Left hindlimb (tissue), 1 donor: ENCODE measurements around the gene FANCC.
"Not testable (repeated sequence)": the region's sequence is repeated elsewhere in the genome, so short reads cannot be mapped to it uniquely, and the experiment has no call there.

Source experiments
- DNase-seq: peaks from one replicate; pipeline ENCODE4 v3.0.0-alpha.2; 2018

FANCC gene

DNA sequence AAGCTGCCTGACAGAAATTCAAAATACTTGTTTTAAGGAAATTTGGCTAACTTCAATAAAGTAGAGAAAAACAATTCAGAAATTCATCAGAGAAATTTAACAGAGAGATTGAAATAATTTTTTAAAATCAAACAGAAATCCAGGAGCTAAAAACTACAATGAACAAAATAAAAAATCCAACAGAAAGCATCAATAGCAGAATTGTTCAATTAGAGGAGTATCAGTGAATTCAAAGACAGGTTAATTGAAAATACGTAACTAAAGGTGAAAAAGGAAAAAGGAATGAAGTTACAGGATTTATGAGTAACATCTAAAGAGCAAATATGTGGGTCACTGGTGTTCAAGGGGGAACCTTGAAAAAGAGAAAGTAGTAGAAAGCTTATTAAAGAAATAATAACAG lies 36.8 kb downstream of the FANCC start:
- DNase-seq: no peak

DNA sequence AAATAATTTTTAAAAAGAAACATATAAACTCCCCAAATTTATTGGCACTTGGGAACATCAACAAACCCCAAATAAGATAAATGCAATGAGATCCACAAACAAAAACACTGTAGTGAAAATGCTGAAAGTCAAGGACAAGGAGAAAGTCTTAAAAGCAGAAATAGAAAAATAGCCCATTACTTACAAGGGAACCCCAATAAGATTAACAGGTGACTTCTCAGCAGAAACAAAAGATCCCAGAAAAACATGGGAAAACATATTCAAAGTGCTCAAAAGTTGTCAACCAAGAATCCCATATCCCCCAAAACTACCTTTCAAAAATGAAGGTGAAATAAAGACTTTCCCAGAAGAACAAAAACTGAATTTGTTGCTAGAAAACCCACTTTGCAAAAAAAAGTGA lies 40.0 kb downstream of the FANCC start:
- no peak for DNase-seq

DNA sequence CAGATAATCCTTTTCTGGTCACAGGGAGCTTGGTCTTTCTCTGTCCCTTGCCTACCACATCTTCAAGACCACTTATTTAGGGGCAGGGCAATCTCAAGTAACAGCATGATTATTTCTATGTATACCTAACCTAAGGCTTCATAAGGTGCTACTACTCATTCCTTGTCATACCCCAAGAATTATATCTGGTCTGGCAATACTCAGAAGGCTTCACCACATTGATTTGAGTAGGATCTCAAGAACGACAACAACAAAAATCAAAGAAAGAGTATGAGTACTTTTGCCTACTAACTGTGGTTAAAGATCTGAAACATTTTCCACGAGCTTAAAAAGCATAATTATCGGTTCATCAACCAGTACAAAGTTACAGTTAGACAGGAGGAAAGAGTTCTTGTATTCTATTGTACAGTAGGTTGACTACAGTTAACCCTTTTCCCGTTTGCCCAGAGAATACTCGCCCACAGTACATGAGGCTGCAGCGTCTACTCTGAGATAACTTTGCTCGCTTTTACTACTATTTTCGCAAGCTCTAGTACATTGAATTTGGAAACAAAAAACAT lies 41.0 kb downstream of the FANCC start:
- DNase-seq: no peak

DNA sequence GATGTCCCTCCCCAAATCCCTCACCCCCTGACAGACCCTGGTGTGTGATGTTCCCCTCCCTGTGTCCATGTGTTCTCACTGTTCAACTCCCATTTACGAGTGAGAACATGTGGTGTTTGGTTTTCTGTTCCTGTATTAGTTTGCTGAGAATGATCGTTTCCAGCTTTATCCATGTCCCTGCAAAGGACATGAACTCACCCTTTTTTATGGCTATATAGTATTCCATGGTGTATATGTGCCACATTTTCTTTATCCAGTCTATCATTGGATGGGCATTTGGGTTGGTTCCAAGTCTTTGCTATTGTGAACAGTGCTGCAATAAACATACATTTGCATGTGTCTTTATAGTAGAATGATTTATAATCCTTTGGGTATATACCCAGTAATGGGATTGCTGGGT lies 43.3 kb downstream of the FANCC start:
- DNase-seq: not testable (repeated sequence)

DNA sequence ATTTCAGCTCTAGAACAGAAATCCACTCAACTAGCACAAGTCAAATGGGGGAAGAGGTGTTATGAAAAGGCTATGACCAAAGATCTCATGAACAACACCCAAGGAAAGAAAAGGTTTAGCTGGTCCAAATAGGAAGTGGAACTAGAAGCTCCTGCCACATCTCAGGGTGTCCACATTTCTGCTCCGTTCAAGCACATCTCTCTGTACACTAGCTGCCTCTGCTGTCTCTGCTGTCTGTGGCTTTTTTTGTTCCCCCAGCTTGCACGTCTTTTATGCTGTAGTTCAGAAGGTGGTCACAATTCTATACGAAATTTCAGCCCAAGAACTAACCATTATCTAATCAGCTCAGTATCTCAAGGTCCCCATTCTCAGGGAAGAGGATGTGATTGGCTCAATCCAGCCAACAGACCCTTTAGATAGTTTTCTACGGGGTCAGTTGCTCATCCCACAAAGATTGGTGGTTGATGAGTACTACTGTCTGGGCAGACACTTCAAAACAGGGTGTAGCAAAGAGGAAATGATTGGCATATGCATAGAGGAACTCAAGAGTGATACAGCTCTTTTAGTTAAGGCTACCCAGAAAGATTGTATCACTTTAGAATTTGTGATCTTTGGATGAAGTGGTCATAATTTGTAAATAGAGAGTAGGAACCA lies 44.0 kb downstream of the FANCC start:
- DNase-seq: no peak

DNA sequence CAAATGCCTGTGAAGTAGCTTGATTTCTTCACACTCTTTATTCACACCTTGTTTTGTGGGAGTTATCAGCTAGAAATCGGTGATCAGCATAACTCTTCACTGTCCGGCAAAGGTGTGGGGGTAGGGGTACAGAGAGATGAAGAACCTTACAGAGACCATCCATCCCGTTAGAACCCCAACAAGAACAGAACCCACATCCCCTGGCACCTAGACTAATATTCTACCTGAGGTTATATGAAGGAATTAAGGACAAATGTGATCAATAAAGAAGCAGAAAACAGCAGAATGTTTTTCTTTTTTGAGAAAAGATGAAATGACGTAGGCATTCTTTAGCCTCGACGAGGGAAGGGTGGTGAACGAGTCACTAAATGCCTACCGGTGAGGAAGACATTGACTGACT lies 44.7 kb downstream of the FANCC start:
- DNase-seq: no peak

DNA sequence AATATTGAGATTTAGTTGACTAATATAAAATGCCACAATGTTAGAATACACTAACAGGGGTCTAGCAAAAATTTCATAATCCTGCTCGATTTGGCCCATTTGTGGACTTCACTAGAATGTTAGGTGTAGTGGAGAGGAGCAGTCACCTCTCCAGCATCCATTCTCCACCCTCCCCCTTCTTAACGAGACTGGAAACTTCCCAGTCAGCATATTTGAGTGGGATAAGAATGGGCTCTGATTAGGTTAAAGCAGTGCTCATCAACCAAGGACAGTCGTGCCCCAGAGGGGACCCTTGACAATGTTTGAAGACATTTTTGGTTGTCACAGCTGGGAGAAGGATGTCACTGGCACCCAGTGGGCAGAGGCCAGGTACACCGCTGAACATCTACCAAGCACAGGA lies 46.7 kb downstream of the FANCC start:
- DNase-seq: no peak

DNA sequence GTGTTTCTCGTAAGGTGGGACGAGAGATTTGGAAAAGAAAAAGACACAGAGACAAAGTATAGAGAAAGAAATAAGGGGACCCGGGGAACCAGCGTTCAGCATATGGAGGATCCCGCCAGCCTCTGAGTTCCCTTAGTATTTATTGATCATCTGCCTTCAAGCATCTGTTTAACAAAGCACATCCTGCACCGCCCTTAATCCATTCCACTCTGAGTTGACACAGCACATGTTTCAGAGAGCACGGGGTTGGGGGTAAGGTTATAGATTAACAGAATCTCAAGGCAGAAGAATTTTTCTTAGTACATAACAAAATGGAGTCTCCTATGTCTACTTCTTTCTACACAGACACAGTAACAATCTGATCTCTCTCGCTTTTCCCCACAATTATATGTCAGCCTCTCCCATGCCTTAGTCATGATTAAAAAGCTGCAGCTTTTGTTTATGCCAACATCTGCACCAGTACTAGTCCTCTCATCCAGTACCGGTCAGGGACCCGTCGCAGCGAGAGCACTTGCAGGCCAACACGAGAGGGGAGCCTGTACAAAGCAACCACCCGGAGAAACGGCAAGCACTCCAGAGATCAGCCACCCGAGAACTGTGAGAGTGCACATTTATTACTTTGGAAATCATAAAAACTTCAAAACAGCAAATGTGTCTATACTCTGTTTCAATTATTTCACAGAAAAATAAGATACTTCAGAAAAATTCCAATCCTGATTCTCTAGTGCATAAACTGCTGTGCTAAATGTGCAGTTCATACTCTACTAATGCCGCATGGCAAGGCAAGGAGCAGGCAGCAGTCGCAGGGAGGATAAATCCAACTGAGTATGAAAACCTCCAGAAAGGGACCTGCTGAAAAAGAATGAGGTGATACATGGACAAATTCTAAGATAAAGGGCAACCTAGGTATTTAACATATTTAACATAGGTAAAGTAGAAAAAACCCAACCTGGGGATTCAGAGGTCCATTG lies 47.4 kb downstream of the FANCC start:
- not testable (repeated sequence) for DNase-seq

DNA sequence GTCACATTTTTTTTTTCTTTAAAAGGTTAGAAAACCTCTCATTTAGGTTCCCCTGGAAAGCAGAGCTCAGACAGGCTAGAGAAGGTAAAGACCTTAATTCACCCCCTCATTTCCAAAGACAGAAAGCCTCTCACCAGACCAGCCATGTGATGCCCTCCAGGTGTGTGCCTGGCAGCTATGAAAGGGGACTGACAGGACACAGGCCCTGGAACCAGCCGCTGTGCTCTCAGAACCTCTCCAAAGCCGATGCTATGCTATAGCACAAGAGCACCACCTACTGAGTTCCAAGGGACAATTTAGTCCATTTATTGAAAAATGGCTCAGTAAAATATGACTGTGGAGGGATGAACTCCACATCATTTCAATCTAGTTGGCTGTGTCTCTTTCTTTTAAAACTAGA lies 48.8 kb downstream of the FANCC start:
- no peak for DNase-seq

DNA sequence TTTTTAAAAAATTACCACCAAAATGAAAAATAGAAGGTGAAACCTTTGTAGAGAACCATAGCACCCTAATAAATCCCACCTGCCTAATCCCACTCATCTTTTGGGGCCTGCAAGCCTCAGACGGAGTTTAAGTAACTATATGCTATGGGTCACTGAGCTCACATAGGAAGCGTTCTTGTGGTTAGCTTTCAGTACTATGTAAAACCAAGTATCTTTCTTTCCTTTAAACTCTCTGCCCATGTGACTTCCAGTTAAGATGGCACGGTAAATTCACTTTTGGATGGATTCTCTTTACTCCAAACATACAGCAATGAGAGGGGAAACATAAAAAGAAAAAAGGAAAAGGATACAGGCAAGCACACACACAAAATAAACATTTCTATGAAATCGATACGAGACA lies 50.9 kb downstream of the FANCC start:
- DNase-seq: no peak

DNA sequence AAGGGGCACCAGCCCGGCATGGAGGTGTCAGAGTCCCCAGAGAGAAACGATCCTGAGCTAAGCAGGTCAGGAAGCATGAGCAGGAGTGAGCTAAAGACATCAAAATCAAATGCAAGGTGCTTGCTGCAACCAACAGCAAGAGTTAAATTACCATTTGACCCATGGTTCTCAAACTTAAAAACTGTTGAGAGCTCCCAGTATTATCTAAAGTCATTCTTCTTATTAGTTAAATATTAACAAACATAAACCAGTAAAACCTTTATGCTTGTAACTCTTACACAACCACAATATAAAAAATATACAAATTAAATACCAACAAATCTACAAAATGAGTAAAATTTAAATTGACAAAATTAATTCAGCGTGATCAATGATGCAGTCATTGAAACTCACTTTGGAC lies 51.5 kb downstream of the FANCC start:
- no peak for DNase-seq

DNA sequence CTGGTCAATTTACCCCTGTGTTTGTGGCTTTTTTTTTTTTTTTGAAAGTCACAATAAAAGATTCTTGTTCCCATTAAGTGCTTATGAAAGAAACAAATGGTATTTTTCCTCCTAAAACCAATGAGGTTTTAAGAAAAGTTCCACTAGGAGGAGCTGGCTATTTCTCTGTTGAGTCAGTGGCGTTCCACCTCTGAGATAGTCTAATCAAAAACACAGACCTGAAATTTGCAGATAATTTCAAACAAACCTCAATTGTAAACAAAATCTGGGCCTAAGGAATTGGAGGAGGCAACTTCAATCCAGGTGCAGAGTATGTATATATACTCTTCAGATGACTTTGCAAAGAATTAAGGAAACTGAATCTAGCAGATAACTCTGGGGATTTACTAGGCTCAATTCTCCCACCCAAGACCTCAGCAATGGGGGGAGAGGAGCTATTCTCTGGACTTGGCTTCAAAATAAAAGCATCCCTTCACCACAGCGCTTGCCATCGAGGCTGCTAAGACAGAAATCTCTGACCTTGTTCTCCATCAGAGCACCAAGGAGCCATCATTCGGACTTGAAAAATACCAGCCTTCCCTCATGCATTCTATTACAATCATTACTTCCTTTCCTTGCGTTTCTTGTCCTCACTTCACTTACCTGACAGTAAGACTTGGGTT lies 52.4 kb downstream of the FANCC start:
- DNase-seq: no peak

DNA sequence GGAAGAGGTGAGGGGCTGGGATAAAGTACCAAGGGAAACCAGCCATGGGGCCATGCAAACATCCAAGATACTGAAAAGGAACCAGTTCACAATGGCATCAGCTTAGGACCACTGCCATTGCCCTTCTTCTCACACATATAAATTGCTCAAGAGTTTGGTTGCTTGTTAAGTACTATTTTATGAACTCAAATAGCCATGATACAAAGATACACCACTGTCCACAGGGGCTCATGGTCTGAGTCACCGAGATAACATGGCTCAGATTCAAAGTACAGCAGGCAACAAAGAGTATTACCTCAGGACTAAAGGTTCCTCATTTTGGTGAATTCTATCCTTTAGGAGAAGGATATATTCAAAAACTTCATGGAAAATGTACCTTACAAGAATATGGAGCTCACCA lies 55.6 kb downstream of the FANCC start:
- no peak for DNase-seq

DNA sequence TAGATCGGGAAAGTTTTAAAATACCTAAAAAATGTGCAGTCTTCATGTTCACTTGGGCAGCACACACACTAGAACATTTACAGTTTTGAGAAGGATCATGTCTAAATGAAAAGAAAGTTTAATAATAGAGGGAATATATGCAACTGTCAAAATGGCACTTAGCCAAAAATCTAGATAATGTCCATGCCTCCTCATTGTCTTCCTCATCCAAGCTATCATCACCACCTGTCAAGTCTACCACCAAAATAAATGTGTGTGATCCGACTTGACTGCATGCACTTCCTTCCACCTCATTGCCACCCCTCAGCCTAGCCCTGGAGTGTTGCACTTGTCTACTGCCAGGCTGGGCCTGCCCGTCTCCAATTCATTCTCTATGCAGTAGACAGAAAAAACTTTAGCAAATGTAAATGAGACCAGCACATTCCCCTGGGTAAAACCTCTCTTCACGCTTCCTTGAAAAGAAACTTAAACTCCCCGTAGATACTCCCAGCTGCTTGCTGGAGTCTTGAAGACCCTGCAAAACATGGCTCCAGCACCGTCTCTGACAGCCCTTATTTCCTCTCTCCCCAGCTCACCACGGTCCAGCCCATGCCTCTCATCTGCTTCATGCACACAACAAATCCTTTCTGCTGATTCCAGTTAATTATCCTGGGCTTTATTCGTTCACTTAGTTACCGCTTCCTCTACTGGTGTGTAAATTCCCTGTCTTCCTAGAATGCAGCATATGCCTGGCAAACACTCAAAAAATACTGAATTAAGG lies 66.9 kb downstream of the FANCC start:
- DNase-seq: no peak

DNA sequence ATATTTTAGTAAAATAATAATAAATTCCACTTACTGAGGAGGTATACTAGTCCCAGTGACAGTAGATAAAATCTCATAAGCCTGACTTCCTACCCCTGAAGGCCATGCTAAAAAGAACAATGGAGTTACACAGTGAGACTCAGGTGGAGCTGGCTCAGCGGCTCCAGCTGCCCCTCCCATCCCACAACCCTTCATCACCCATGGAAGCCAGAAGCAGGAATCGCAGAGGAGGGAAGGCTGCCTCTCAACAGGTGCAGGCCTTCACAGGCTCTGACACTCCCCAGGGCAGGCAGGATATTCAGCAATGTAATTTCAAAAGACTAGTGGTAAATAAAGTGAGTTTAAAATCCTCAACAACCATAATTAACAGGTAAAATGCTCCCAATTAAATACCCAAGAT lies 67.5 kb downstream of the FANCC start:
- no peak for DNase-seq

DNA sequence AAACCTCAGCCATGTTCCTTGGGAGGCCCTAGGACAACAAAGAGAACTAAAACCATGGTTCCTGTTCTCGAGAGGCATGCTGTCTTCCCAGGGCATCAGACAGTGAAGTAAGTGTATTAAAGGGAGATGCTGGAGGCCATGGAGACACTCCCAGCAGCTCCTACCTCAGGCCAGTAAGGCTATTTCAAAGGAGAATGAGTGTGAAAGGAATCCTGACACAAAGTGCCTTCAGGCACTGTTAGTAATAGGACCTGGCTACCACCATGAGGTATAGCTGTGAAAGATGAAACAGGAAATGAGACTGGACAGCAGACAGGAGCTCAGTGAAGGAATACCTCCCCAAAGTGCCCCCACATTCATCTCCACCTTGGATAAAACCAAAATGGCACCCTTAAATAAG lies 71.0 kb downstream of the FANCC start:
- no peak for DNase-seq

DNA sequence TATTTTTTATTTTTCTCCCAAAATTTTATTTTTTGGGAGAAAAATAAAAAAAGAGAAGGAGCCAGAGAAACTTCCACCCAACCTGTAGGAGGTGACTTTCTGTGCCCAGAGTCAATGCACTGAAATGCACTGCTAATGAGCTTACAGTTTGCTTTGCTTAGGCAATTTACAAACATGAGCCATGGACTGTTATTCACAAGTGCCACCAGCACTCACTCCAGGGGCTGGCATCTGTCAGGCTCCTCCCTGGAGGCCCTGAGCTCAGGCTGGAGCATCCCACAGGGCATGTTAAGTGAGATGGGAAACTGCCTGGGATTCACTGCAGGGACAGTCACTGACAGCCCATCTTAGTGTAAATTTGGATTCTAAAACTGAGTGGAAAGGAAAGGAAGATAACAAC lies 74.9 kb downstream of the FANCC start:
- no peak for DNase-seq

DNA sequence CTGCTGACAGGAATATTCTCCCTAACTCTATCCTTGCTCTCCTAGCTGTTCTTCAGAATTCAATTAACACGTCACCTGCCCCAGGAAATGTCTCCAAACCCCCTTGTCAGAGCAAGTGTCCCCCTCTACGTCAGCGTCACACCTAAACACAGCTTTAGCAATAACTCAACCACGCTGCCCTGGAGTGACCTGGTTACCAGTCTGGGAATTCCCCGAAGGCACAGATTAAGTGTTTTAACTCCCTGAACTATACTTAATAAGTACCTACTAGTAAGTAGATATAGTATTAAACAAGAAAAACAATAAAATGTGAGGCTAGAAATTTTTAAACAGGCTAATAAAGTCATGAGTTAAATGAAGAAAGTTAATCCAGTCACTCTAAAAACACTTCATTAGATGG lies 78.4 kb downstream of the FANCC start:
- DNase-seq: no peak

DNA sequence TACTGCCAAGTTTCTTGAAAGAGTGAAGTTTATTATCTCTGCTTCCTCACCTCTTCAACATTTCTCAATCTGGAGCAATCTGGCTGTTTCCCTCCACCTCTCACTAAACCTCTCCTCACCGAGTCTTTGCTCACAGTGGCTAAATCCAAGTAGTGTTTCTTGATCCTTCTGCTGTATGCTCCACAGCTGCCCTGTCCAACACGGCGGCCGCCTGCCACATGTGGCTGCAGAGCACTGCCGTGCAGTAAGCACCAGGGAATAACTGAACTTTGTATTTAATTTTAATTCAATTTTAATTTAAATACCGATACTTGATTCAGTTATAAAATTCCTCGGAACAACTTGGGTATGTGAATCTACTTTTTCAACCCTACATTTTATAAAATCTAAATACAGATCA lies 80.2 kb downstream of the FANCC start:
- no peak for DNase-seq

DNA sequence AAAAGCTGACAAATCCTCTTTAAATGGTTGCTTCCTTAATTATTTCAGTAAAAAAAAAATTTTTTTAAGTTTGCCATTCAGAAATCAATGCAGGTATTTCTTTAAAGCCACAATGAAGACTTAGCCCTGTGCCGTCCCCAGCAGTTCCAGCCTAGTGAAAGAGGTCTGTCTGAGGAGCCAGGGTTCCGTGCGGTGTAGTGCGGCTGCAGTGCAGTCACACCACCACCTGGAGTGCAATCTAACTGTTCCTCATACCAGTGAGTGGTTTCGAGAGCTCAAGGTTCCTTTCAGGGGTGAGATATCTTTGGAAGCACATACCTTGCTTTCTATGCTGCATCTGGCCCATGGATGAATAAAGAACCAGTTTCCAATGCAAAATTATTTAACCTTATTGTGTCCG lies 87.5 kb downstream of the FANCC start:
- no peak for DNase-seq

DNA sequence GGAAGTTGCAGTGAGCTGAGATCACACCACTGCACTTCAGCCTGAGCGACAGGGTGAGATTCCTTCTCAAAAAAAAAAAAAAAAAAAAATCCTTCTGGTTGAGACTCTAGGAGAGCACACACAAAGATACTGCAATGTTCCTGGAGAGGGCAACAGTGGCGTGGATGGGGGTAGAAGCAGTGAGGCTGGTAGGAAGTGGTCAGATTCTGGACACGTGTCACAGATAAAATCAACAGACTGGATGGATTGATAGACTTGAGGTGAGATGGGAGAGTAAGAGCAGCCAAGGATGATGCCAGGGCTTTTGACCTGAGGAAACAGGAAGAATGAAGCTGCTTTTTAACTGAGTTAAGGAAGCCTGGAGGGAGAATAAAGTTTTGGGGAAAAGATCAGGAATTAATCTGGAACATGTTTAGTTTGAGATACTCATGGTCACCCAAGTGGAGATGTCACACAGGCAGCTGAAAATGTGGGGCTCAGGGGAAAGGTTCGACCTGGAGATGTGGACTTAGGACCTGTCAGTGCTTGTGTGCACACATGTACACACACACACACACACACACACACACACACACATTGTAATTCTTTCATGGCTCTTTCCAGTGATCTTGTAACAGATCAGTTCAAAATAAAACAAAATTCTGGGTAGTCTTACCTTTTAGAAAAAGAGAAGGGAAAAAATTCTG lies 88.1 kb downstream of the FANCC start:
- no peak for DNase-seq

DNA sequence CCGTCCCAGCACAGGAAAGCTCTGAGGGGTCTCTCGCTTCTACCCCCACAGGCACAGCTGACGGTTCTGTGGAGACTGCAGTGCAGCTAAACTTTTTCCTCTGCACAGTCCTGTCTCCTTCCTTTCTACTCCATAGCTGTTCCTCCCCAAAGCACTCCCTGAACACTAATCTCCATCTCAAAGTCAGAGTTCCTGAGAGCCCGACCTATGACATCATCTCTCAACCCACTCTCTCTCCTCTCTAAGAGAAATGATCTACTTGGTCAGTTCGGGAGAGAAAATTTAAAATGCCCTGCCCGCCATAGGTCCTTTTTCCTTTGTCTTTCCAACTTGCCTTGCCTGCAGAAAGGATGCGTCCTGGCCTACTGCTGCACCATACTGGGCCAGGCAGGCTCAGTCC lies 90.6 kb downstream of the FANCC start:
- DNase-seq: no peak
